Skin epidermis (tissue), 12 donors: Measurements from ENCODE around the gene STAT1.
"Not testable (repeated sequence)": the region's sequence is repeated elsewhere in the genome, so short reads cannot be mapped to it uniquely, and the experiment has no call there.

ENCODE experiments used
- H3K27ac ChIP-seq, 21 experiments: fragments of 200-600 bp; sonication (generic) in 11 of 21; one replicate each; pipeline ENCODE4 v1.5.0; 2020; ENCODE audit warnings: mild to moderate bottlenecking in 3 of 21, inconsistent platforms in 2 of 21, moderate library complexity in 2 of 21
- H3K4me3 ChIP-seq, 7 experiments: fragments of 200-600 bp; sonication (generic) in 2 of 7; one replicate each; pipeline ENCODE4 v1.5.0; 2020; ENCODE audit warnings: inconsistent platforms in 2 of 7, mild to moderate bottlenecking in 2 of 7, moderate library complexity in 1 of 7

The STAT1 gene

DNA sequence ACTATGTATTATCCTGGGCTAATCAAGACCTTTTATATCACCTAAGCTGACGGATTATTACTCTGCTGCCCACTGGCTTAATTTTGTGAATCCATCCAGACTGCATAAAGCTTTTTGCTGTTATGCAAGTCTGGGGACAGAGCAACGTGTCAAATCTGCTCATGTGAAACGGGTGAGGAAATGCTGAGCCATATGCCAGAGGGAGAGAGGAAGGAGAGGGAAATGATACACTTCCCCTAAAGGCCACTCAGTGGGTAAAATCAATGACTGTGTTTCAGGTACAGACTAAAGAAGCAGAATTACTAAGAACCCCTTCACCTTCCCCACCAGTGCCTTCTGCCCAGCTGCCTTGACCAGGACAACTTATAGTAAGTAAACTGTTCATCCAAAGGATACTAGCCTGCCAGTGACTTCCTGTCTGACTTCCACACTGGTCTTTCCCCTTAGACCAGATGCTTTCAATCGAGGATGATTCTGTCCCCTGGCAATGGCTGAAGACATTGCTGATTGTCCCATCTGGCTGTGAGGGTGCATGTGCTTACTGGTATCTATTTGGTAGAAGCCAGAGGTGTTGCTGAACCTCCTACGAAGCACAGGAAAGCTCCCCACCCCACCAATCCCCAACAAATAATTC lies 43.0 kb downstream of the STAT1 start:
- H3K27ac ChIP-seq, result peak overlapping the region in 2 of 21 experiments; percentile 6 to 8
- H3K4me3 ChIP-seq, result no peak overlapping the region

DNA sequence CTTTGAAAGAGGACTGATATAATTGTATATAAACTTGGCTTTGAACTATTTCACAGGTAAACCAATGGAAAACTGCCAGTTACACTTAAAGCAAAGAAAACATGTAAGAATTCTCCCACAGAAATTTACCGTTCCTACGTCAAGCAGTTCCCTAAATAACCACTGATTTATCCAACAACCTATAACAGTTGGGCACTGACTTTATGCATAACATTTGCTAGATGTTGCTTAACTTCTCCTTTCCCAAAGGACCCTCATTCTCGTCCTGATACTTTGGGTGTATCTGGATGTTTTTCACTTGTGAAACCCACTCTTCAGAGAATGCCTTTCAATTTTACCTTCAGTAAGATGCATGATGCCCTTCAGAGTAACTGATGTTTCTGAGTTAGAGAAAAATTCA lies 43.8 kb downstream of the STAT1 start:
- Histone ChIP-seq H3K4me3 (no peak overlapping the region), H3K27ac (no peak overlapping the region)

DNA sequence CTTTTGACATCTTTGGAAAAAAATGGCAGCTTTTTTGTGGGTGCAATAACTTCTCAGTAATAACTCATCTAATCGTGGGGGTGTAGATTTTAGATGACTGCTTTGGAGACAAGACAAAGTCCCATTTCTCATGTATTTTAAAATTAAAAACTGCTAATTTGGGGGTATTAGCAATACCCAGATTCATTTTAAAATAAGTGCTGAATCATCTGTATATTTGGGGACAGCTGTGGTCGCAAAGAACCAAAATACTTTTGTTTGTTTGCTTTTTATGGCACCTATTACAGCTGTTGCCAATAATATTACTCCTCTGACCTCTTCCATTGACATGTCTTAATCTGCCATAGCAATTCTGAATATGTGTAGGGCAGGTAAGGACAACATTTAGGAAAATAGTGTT lies 45.4 kb downstream of the STAT1 start:
- no peak overlapping the region for H3K27ac ChIP-seq
- no peak overlapping the region for H3K4me3 ChIP-seq

DNA sequence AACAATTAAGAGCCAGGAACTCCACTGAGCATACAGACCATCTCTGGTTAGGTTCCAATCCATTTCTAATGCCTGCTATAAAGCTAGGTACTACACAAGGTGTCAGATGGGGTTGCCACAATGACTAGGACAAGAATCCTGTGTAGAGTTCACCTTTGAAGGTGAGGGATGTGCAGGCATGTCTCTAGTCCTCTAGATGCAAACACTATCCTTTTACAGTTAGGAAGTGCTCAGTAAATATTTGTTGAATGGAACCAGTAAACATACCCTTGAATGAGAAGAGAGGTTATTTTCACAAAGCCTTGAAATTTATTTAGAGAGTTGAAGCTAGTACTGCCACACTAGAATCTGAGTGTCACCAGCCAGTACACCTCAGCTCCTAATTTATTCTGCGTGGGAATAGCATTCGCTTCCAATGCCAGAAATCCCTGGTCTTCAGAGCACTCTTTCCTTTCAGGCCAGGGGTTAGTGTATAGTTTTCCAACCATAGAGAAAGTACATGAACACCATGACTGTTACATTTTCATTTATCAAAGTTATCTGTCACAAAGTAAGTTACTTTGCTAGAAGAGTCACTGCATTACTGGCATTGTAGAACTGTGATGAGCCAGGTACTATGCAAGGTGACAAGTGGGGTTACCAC lies 48.3 kb downstream of the STAT1 start:
- Histone ChIP-seq H3K4me3 (no peak overlapping the region), H3K27ac (no peak overlapping the region)

DNA sequence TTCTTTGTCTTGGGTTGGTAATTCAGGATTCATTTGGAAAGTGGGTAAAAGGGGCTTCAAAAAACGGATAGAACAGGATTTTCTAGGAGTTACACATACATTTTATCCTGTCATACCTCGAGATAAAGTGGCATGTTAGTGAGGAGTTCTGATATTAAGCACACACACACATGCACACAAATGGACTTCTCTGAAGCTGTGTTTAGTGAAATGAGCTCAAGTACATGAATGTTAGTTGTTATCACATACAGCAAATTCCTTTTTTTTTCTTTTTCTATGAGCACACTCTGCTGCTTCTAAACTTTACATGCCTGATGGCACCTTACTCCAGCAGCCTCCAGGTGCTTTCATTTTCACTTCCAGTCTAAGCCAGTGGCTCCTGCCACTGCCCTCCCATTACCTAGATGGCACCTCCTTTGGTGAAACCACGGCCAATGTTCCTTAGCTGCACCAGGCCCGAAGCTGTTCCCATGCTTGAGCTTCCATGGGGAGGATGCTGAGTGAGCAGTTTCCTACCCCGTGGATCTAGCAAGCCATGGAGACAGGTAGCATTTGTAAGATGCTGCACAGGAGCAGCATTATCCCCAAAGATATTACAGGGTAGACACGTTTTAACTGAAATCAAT lies 49.7 kb downstream of the STAT1 start:
- Histone ChIP-seq H3K4me3 (no peak overlapping the region), H3K27ac (no peak overlapping the region)

GRCh38 chr2:190963088-190963487 lies 50.9 kb downstream of the STAT1 start:
- Histone ChIP-seq H3K27ac (no peak overlapping the region), H3K4me3 (no peak overlapping the region)

- no peak overlapping the region for H3K27ac ChIP-seq
- H3K4me3 ChIP-seq, result no peak overlapping the region
Observed at GRCh38 chr2:190961918-190962487, 52.0 kb downstream of the STAT1 start.

DNA sequence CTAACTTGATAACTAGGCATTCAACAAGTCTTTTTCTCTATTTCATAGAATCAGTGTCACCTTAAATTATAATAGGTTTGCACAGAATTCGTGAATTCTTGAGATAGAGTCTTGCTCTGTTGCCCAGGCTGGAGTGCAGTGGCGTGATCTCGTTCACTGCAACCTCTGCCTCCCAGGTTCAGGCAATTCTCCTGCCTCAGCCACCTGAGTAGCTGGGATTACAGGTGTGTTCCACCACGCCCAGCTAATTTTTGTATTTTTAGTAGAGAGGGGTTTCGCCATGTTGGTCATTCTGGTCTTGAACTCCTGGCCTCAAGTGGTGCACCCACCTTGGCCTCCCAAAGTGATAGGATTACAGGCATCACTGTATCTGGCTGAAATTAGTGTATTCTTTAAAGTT lies 52.9 kb downstream of the STAT1 start:
- not testable (repeated sequence) for H3K4me3 ChIP-seq, H3K27ac ChIP-seq

DNA sequence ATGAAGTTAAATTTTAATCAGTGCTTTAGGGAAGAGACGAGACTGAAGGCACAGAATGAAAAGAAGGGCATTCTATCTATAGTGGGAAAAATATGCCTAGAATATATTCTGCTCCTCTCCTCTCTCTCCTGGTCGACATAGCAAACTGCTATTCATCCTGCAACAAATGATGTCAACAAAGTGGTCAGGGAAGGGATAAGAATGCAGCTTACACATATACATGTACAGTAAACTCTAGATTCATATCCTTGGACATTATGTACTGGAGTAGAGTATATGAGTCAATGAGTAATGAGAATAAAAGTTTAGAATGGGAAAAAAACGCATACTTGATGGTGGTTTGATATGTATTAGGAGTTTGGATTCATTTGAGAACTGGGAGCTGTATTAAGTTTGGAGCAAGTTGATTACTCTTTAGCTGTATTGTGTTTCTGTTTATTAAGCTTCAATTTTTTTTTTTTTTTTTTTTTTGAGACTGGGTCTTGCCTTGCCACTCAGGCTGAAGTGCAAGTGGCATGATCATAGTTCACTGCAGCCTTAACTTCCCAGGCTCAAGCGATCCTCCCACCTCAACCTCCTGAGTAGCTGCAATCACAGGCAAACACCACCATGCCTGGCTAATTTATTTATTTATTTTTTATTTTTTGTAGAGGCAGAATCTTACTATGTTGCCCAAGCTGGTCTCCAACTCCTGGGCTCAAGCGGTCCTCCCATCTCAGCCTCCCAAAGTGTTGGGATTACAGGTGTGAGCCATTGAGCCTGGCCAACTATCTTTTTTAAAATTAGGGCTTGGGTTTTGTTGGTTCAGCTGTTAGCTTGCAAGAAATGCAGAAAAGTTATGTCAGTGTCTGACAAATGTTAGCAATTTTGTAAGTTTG lies 53.8 kb downstream of the STAT1 start:
- no peak overlapping the region for H3K27ac ChIP-seq
- no peak overlapping the region for H3K4me3 ChIP-seq

- Histone ChIP-seq H3K27ac (no peak overlapping the region), H3K4me3 (no peak overlapping the region)
Observed at GRCh38 chr2:190953257-190953656, 60.7 kb downstream of the STAT1 start.

DNA sequence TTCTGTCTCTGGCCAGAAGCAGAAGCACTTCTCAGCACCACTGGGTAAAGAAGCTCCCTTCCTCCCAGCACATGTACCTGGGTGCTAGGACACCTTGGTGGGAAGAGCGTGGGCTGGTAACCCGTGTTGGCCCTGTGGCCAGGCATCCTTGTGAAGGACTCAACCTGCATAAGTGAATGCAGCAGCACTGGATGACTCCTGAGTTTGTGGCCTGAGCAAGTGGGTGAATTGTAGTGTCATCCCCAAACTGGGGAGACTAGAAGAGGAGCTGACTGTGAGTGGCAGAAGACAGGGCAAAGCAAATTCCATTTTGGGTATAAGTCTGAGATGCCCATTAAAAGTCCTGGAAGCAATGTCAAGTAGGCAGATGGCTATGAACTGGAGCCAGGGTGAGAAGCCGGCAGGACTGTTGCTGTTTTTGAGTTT lies 63.4 kb downstream of the STAT1 start:
- H3K4me3 ChIP-seq, result no peak overlapping the region
- no peak overlapping the region for H3K27ac ChIP-seq

DNA sequence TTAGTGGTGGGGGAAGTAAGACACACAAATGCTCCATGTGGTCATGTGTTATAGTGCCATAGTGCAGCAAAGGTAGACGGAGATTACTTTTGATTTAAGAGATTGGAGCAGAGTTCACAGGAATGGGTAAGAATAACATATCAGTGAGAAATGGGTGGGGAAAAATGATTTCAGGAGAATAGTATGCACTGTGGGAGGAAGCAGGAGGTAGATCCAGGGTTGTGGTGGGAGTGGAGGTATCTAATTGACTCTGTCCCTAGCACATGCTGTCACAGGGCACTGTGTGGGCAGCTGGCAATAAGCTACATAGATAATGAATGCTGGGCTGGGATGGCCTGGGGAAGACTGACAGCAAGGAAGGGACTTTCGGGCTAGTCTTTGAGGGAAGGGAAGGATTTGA lies 65.3 kb downstream of the STAT1 start:
- H3K27ac ChIP-seq, result peak overlapping the region in 3 of 21 experiments; percentile 9 to 62 (median 53)
- no peak overlapping the region for H3K4me3 ChIP-seq

GRCh38 chr2:190947711-190948251 lies 66.2 kb downstream of the STAT1 start:
- H3K4me3 ChIP-seq, result no peak overlapping the region
- H3K27ac ChIP-seq, result peak overlapping the region in 9 of 21 experiments; percentile 19 to 62 (median 47)

DNA sequence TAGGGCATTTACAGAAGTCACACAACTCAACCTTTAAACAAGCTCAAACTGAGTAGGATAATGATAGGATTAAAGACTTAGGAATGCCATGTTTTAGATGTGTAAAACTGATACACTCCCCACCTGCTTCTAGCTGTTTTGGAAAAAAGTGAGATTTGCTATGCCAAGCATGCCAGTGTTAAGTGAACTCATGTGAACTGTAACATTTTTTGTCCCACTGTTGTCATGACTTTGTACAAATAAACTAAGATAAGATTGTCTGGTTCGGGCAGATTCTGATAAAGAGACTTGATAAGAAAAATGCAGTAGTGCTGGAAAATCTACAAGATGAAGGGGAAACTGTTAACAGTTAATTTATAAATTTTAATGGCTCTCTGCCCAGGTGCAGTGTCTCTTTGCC lies 66.8 kb downstream of the STAT1 start:
- Histone ChIP-seq H3K4me3 (no peak overlapping the region), H3K27ac (peak overlapping the region in 4 of 21 experiments; percentile 19 to 55 (median 50))

DNA sequence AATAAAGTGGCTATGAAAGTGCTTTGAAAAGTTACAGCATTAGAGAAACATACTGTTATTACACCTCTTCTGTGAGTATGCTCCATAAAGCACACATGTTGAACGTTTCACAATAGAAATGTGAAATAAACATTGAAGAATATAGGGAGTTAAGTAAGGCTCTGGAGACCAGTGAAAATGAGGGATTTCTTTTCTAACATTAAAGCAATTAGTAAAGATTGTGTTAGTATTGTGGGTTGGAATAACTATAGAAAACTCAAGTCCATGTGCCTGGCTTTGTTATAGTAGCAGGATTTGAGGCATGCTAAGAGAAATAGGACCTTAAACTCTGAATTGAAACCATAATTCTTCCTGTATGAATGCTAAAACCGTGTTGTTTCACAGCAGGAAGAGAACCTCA lies 70.3 kb downstream of the STAT1 start:
- H3K27ac ChIP-seq, result no peak overlapping the region
- H3K4me3 ChIP-seq, result no peak overlapping the region

- no peak overlapping the region for H3K27ac ChIP-seq
- H3K4me3 ChIP-seq, result no peak overlapping the region
Observed at GRCh38 chr2:190942697-190943096, 71.3 kb downstream of the STAT1 start.

- H3K4me3 ChIP-seq, result no peak overlapping the region
- no peak overlapping the region for H3K27ac ChIP-seq
Observed at GRCh38 chr2:190941571-190941970, 72.4 kb downstream of the STAT1 start.

DNA sequence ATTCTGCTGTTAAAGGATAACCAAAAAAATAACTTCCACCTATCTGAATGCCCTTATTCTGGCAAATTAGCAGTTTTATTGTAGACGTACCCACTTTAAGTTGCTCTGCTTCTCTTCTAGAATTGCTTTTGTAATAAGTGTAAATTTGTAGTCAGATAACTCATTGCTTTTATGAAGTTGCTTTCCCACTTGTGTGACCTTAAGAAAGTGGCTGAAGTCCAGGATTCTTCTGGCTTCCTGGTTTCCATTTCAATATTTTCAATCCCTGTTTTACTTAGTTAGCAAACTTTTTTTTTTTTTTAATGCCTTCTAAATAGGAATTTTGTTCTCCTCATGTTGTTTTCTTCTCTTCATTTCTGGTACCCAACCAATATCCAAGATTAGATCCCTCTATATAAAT lies 73.5 kb downstream of the STAT1 start:
- Histone ChIP-seq H3K27ac (no peak overlapping the region), H3K4me3 (no peak overlapping the region)

DNA sequence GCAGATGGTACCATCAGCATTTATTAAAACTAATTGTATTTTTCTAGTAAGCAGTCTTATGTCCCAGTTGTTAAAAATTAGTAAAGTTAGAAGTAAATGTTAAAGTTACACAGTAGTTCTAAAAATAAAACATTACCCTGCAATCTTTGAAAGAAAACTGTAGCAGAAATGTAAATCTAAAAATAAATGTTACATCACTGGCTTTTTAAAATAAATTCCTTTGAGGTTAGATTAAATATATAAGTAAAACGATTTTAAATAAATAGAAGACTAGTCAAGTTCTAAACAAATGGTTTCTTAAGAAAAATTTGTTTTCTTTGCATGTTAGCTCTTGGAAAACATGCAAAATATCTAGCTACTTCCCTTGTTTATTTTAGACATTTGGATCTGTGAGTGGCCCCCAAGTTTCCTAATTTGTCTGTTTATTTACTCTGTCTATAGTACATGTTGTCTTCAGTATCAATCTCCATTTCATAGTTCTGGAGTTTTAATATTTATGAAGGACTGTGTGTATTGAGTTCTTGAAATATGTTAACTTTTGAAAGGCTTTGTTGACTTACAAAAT lies 75.1 kb downstream of the STAT1 start:
- Histone ChIP-seq H3K27ac (peak overlapping the region in 1 of 21 experiments; percentile 7), H3K4me3 (no peak overlapping the region)
